ENCODE measurements around the gene GSDME.

DNA sequence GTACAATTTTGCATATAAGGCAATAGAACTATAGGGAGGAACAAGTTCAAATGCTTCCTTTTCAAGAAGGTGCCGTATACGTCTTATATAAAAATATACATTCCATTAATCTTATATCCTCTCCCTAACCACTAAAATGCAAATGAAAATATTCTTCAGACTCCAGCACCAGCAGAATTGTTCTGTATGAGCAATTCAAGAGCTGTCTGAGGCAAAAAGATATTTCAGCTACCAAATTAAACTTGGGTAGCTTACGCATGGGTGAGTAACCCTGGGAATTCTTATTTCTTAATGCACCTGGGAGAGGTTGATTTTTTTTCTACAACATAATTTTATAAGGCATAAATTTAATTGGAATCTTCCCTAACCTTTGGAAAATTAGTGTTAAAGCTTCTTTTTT lies 42.2 kb upstream of the GSDME start:
- no peak for TF ChIP-seq EZH2 (IDR thresholded peaks at IDR 0.05; ENCODE audit: insufficient read depth, low read length)
- TF ChIP-seq, protein P1, sequence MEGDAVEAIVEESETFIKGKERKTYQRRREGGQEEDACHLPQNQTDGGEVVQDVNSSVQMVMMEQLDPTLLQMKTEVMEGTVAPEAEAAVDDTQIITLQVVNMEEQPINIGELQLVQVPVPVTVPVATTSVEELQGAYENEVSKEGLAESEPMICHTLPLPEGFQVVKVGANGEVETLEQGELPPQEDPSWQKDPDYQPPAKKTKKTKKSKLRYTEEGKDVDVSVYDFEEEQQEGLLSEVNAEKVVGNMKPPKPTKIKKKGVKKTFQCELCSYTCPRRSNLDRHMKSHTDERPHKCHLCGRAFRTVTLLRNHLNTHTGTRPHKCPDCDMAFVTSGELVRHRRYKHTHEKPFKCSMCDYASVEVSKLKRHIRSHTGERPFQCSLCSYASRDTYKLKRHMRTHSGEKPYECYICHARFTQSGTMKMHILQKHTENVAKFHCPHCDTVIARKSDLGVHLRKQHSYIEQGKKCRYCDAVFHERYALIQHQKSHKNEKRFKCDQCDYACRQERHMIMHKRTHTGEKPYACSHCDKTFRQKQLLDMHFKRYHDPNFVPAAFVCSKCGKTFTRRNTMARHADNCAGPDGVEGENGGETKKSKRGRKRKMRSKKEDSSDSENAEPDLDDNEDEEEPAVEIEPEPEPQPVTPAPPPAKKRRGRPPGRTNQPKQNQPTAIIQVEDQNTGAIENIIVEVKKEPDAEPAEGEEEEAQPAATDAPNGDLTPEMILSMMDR (IDR thresholded peaks at IDR 0.05; ENCODE audit: insufficient read depth, low read depth, low read length): no peak

Measured in astrocyte (in vitro differentiated cells and primary cell).